K562 (cell line): ENCODE measurements around the gene BMPR2. TPM values are rescaled to one million over a fixed set of nuclear protein-coding genes. Genes with fewer than 3 reads are reported as not detected.

Experiments used
- DPF2 ChIP-seq: fragments of 450-650 bp; IDR thresholded peaks from 2 replicates; pipeline ENCODE4 v1.6.1; 2016
- RBM15 ChIP-seq: fragments of 200-400 bp; formaldehyde crosslinking; IDR thresholded peaks from 2 replicates; pipeline ENCODE4 v1.6.1; 2018; ENCODE audit warnings: mild to moderate bottlenecking, low read length, moderate library complexity; ENCODE audit not compliant: insufficient read depth
- ZZZ3 ChIP-seq: fragments of 450-650 bp; IDR thresholded peaks from 2 replicates; pipeline ENCODE4 v1.6.1; 2016; ENCODE audit warnings: antibody characterized with exemption, mild to moderate bottlenecking, moderate library complexity
- polyA plus RNA-seq, 8 experiments: library from polyadenylated mRNA; depleted of rRNA in 4 of 8; stranded (reverse) in 5 of 8; unstranded in 3 of 8; fragments of >200 nt; fragmentation: Nextera tagmentation in 2 of 8; fragmentation: Illumina TruSeq in 1 of 8; extraction: Ambion mirVana in 2 of 8; extraction: Trizol in 1 of 8; gene quantifications; 2 replicates each; pipeline versions ENCODE4 v1.2.1 to v1.2.3, GENCODE V29; 2011 to 2014; ENCODE audit warnings: inconsistent platforms in 1 of 8, missing spikeins in 1 of 8
- total RNA-seq, 7 experiments: library from RNA; depleted of rRNA in 6 of 7; stranded (reverse); fragments of >200 nt in 6 of 7; fragmentation: Illumina TruSeq in 2 of 7; extraction: Trizol in 2 of 7; gene quantifications; 2 replicates each; pipeline versions ENCODE4 v1.2.1 to v1.2.3, GENCODE V29; 2011 to 2021; ENCODE audit warnings: low replicate concordance in 1 of 7
- TF ChIP-seq, protein P1 (sequence below): sonication (generic); formaldehyde crosslinking; IDR thresholded peaks from 2 replicates; pipeline ENCODE4 v1.8.1; 2023; ENCODE audit warnings: missing genetic modification reagents, mild to moderate bottlenecking, borderline replicate concordance
- TF ChIP-seq, protein P2 (sequence below): sonication (generic); formaldehyde crosslinking; IDR thresholded peaks from 2 replicates; pipeline ENCODE4 v1.8.1; 2023; ENCODE audit warnings: mild to moderate bottlenecking, missing genetic modification reagents
- TF ChIP-seq, protein P3 (sequence below): sonication (generic); formaldehyde crosslinking; IDR thresholded peaks from 2 replicates; pipeline ENCODE4 v1.8.0; 2023; ENCODE audit warnings: mild to moderate bottlenecking, missing genetic modification reagents
- TF ChIP-seq, protein P4 (sequence below), 2 experiments: fragments of 450-650 bp; conservative IDR thresholded peaks; 2 replicates each; pipeline ENCODE4 v1.6.1; 2017; ENCODE audit warnings: mild to moderate bottlenecking in 2 of 2, moderate library complexity in 2 of 2
- TF ChIP-seq, protein P5 (sequence below): fragments of 150-350 bp; IDR thresholded peaks from 2 replicates; pipeline ENCODE4 v1.6.1; 2014; ENCODE audit warnings: low read depth, mild to moderate bottlenecking, low read length, borderline replicate concordance

Gene BMPR2
- total and polyA plus RNA-seq, 9 of the 15 experiments (the other 6 are each of a cell fraction or from before 2014, with no cell fraction given), result 0.73 to 5.0 (median 3.3) TPM

DNA sequence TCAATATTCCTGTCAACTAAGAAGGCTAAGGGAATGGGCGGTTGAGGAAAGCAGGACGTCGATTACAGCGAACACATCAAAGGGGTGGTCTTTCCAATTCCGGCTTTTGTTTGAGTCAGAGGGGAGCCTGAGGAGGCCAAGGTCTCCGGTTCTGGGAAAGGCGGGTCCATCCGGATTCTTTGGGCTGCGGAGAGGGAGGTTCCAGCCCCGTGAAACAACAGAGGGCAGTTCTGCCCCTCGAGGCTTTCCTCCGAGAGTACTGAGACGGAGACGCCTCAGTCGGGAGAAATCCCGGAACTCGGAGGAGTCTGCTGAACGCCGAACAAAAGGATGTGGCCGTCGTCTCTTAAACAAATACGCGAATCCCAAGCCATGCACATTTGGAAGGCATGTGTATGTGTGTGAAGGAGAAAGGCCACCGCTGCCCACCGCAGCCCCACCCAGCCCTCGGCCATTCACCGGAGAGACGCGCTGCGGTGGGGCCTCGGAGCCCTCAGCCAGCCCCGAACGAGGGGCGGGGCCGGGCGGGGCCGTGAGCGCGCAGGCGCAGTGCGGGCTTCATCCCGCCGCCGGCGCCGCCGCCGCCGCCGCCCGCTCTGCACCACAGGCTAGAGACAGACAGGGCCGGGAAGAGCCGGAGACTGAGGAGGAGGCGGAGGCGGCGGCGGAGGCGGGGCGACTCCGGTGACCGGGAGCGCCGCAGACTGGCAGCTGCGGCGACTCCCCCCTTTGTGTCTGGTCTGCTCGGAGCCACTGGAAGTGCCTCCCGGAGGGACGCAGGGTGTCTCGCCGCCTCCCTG, at the start of gene BMPR2 (continued):
- TF ChIP-seq, protein P1, sequence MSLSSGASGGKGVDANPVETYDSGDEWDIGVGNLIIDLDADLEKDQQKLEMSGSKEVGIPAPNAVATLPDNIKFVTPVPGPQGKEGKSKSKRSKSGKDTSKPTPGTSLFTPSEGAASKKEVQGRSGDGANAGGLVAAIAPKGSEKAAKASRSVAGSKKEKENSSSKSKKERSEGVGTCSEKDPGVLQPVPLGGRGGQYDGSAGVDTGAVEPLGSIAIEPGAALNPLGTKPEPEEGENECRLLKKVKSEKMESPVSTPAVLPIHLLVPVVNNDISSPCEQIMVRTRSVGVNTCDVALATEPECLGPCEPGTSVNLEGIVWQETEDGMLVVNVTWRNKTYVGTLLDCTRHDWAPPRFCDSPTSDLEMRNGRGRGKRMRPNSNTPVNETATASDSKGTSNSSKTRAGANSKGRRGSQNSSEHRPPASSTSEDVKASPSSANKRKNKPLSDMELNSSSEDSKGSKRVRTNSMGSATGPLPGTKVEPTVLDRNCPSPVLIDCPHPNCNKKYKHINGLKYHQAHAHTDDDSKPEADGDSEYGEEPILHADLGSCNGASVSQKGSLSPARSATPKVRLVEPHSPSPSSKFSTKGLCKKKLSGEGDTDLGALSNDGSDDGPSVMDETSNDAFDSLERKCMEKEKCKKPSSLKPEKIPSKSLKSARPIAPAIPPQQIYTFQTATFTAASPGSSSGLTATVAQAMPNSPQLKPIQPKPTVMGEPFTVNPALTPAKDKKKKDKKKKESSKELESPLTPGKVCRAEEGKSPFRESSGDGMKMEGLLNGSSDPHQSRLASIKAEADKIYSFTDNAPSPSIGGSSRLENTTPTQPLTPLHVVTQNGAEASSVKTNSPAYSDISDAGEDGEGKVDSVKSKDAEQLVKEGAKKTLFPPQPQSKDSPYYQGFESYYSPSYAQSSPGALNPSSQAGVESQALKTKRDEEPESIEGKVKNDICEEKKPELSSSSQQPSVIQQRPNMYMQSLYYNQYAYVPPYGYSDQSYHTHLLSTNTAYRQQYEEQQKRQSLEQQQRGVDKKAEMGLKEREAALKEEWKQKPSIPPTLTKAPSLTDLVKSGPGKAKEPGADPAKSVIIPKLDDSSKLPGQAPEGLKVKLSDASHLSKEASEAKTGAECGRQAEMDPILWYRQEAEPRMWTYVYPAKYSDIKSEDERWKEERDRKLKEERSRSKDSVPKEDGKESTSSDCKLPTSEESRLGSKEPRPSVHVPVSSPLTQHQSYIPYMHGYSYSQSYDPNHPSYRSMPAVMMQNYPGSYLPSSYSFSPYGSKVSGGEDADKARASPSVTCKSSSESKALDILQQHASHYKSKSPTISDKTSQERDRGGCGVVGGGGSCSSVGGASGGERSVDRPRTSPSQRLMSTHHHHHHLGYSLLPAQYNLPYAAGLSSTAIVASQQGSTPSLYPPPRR, result no peak
- no peak for TF ChIP-seq ZZZ3
- TF ChIP-seq, protein P2, sequence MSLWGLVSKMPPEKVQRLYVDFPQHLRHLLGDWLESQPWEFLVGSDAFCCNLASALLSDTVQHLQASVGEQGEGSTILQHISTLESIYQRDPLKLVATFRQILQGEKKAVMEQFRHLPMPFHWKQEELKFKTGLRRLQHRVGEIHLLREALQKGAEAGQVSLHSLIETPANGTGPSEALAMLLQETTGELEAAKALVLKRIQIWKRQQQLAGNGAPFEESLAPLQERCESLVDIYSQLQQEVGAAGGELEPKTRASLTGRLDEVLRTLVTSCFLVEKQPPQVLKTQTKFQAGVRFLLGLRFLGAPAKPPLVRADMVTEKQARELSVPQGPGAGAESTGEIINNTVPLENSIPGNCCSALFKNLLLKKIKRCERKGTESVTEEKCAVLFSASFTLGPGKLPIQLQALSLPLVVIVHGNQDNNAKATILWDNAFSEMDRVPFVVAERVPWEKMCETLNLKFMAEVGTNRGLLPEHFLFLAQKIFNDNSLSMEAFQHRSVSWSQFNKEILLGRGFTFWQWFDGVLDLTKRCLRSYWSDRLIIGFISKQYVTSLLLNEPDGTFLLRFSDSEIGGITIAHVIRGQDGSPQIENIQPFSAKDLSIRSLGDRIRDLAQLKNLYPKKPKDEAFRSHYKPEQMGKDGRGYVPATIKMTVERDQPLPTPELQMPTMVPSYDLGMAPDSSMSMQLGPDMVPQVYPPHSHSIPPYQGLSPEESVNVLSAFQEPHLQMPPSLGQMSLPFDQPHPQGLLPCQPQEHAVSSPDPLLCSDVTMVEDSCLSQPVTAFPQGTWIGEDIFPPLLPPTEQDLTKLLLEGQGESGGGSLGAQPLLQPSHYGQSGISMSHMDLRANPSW, result no peak
- TF ChIP-seq, protein P3, sequence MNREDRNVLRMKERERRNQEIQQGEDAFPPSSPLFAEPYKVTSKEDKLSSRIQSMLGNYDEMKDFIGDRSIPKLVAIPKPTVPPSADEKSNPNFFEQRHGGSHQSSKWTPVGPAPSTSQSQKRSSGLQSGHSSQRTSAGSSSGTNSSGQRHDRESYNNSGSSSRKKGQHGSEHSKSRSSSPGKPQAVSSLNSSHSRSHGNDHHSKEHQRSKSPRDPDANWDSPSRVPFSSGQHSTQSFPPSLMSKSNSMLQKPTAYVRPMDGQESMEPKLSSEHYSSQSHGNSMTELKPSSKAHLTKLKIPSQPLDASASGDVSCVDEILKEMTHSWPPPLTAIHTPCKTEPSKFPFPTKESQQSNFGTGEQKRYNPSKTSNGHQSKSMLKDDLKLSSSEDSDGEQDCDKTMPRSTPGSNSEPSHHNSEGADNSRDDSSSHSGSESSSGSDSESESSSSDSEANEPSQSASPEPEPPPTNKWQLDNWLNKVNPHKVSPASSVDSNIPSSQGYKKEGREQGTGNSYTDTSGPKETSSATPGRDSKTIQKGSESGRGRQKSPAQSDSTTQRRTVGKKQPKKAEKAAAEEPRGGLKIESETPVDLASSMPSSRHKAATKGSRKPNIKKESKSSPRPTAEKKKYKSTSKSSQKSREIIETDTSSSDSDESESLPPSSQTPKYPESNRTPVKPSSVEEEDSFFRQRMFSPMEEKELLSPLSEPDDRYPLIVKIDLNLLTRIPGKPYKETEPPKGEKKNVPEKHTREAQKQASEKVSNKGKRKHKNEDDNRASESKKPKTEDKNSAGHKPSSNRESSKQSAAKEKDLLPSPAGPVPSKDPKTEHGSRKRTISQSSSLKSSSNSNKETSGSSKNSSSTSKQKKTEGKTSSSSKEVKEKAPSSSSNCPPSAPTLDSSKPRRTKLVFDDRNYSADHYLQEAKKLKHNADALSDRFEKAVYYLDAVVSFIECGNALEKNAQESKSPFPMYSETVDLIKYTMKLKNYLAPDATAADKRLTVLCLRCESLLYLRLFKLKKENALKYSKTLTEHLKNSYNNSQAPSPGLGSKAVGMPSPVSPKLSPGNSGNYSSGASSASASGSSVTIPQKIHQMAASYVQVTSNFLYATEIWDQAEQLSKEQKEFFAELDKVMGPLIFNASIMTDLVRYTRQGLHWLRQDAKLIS, result 0 out of 2 replicates have a peak, but pooled peaks have one; percentile 28
- TF ChIP-seq, protein P4, sequence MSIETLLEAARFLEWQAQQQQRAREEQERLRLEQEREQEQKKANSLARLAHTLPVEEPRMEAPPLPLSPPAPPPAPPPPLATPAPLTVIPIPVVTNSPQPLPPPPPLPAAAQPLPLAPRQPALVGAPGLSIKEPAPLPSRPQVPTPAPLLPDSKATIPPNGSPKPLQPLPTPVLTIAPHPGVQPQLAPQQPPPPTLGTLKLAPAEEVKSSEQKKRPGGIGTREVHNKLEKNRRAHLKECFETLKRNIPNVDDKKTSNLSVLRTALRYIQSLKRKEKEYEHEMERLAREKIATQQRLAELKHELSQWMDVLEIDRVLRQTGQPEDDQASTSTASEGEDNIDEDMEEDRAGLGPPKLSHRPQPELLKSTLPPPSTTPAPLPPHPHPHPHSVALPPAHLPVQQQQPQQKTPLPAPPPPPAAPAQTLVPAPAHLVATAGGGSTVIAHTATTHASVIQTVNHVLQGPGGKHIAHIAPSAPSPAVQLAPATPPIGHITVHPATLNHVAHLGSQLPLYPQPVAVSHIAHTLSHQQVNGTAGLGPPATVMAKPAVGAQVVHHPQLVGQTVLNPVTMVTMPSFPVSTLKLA (conservative IDR thresholded peaks at IDR 0.05), result no peak
- no peak for TF ChIP-seq DPF2
- TF ChIP-seq, protein P5, sequence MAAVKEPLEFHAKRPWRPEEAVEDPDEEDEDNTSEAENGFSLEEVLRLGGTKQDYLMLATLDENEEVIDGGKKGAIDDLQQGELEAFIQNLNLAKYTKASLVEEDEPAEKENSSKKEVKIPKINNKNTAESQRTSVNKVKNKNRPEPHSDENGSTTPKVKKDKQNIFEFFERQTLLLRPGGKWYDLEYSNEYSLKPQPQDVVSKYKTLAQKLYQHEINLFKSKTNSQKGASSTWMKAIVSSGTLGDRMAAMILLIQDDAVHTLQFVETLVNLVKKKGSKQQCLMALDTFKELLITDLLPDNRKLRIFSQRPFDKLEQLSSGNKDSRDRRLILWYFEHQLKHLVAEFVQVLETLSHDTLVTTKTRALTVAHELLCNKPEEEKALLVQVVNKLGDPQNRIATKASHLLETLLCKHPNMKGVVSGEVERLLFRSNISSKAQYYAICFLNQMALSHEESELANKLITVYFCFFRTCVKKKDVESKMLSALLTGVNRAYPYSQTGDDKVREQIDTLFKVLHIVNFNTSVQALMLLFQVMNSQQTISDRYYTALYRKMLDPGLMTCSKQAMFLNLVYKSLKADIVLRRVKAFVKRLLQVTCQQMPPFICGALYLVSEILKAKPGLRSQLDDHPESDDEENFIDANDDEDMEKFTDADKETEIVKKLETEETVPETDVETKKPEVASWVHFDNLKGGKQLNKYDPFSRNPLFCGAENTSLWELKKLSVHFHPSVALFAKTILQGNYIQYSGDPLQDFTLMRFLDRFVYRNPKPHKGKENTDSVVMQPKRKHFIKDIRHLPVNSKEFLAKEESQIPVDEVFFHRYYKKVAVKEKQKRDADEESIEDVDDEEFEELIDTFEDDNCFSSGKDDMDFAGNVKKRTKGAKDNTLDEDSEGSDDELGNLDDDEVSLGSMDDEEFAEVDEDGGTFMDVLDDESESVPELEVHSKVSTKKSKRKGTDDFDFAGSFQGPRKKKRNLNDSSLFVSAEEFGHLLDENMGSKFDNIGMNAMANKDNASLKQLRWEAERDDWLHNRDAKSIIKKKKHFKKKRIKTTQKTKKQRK, result no peak
- TF ChIP-seq RBM15, result no peak
